ENCODE measurements around the gene ADAMTS3.

DNA sequence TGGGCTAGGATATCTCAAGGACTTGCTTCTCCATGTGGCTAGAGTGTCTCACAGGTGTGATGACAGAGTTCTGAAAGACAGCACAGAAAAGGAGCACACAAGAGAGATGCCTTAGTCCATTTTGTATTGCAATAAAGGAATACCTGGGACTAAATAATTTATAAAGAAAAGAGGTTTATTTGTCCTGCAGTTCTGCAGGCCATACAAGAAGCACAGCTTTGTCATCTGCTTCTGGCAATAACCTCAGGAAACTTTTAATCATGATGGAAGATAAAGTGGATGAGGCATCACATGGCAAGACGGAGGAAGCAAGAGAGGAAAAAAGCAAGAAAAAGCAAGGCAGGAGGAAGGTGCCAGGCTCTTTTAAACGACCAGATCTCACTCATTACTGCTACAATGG is 126.9 kb downstream of the ADAMTS3 start:
- no peak for TF ChIP-seq POLR2AphosphoS5 (IDR thresholded peaks at IDR 0.05; ENCODE audit: low read depth)
- TF ChIP-seq, protein P1, sequence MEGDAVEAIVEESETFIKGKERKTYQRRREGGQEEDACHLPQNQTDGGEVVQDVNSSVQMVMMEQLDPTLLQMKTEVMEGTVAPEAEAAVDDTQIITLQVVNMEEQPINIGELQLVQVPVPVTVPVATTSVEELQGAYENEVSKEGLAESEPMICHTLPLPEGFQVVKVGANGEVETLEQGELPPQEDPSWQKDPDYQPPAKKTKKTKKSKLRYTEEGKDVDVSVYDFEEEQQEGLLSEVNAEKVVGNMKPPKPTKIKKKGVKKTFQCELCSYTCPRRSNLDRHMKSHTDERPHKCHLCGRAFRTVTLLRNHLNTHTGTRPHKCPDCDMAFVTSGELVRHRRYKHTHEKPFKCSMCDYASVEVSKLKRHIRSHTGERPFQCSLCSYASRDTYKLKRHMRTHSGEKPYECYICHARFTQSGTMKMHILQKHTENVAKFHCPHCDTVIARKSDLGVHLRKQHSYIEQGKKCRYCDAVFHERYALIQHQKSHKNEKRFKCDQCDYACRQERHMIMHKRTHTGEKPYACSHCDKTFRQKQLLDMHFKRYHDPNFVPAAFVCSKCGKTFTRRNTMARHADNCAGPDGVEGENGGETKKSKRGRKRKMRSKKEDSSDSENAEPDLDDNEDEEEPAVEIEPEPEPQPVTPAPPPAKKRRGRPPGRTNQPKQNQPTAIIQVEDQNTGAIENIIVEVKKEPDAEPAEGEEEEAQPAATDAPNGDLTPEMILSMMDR (conservative IDR thresholded peaks at IDR 0.05; ENCODE audit: low read depth in 2 of 2): no peak
- TF ChIP-seq EZH2 (IDR thresholded peaks at IDR 0.05; ENCODE audit: low read depth, unreplicated experiment): no peak
- no peak for TF ChIP-seq CREB1 (CRISPR knock-in tag; IDR thresholded peaks at IDR 0.05; ENCODE audit: low read depth)
- TF ChIP-seq EZH2phosphoT487 (IDR thresholded peaks at IDR 0.05; ENCODE audit: unreplicated experiment): no peak
